Measurements from ENCODE around the gene ATP8B4.

GRCh38 chr15:49926740-49927139 is 192.3 kb downstream of the ATP8B4 start:
- TF ChIP-seq POLR2A (IDR thresholded peaks at IDR 0.05) (no peak), CTCF (IDR thresholded peaks at IDR 0.05) (no peak)

Data from uterus (tissue), 2 donors.